HTR-8/SVneo (cell line): ENCODE data around the gene DEPDC1B.
"Not testable (repeated sequence)": the region's sequence is repeated elsewhere in the genome, so short reads cannot be mapped to it uniquely, and the experiment has no call there.

ENCODE experiments used
- DNase-seq: peaks from one replicate; pipeline ENCODE4 v3.0.0; 2011; ENCODE audit warnings: low spot score, mixed read lengths; ENCODE audit not compliant: insufficient read length
- FAIRE-seq: peaks from 2 replicates; lab custom pipeline; 2011; peaks lifted over from hg19 to GRCh38; lab: Jason Lieb, UNC

The DEPDC1B gene

GRCh38 chr5:60700416-60700757, 421 bp upstream of the DEPDC1B start:
- FAIRE-seq (no peak), DNase-seq (no peak)

GRCh38 chr5:60699288-60699608, 718 bp downstream of the DEPDC1B start:
- DNase-seq (no peak), FAIRE-seq (no peak)

GRCh38 chr5:60698336-60698735, 1.6 kb downstream of the DEPDC1B start:
- DNase-seq = no peak
- no peak for FAIRE-seq

- DNase-seq = no peak
- FAIRE-seq = no peak
Observed at GRCh38 chr5:60690326-60690725, 9.6 kb downstream of the DEPDC1B start.

- DNase-seq (no peak), FAIRE-seq (no peak)
Observed at GRCh38 chr5:60688980-60689379, 11.0 kb downstream of the DEPDC1B start.

- FAIRE-seq (no peak), DNase-seq (no peak)
Observed at GRCh38 chr5:60687927-60688720, 11.8 kb downstream of the DEPDC1B start.

- DNase-seq = no peak
Observed at GRCh38 chr5:60686157-60686556, 13.8 kb downstream of the DEPDC1B start.

GRCh38 chr5:60685700-60686099, 14.3 kb downstream of the DEPDC1B start:
- FAIRE-seq (no peak), DNase-seq (no peak)

More at GRCh38 chr5:60686157-60686556, 13.8 kb downstream of the DEPDC1B start:
- no peak for FAIRE-seq

GRCh38 chr5:60685028-60685427, 14.9 kb downstream of the DEPDC1B start:
- no peak for FAIRE-seq
- DNase-seq = no peak

- DNase-seq, FAIRE-seq: not testable (repeated sequence)
Observed at GRCh38 chr5:60682007-60682406, 18.0 kb downstream of the DEPDC1B start.

- DNase-seq = no peak
- no peak for FAIRE-seq
Observed at GRCh38 chr5:60679816-60680215, 20.1 kb downstream of the DEPDC1B start.

- no peak for FAIRE-seq
- DNase-seq = no peak
Observed at GRCh38 chr5:60677850-60678664, 21.9 kb downstream of the DEPDC1B start.

- FAIRE-seq = no peak
Observed at GRCh38 chr5:60675286-60675685, 24.7 kb downstream of the DEPDC1B start.

GRCh38 chr5:60674251-60675069, 25.5 kb downstream of the DEPDC1B start:
- no peak for FAIRE-seq

More at GRCh38 chr5:60675286-60675685, 24.7 kb downstream of the DEPDC1B start:
- DNase-seq = no peak

GRCh38 chr5:60673334-60673733, 26.6 kb downstream of the DEPDC1B start:
- DNase-seq (no peak), FAIRE-seq (no peak)

More at GRCh38 chr5:60674251-60675069, 25.5 kb downstream of the DEPDC1B start:
- no peak for DNase-seq

GRCh38 chr5:60672693-60673264, 27.2 kb downstream of the DEPDC1B start:
- DNase-seq (no peak), FAIRE-seq (no peak)

GRCh38 chr5:60671899-60672692, 27.9 kb downstream of the DEPDC1B start:
- no peak for DNase-seq
- no peak for FAIRE-seq

- DNase-seq = no peak
- FAIRE-seq = no peak
Observed at GRCh38 chr5:60670749-60671148, 29.2 kb downstream of the DEPDC1B start.

- FAIRE-seq (no peak), DNase-seq (peak; percentile 21)
Observed at GRCh38 chr5:60668686-60669304, 31.2 kb downstream of the DEPDC1B start.
